GM12873 (cell line): ENCODE measurements around the gene MAP7D2.

Experiments
- CTCF ChIP-seq: IDR thresholded peaks from 2 replicates; pipeline ENCODE4 v1.5.1; 2012; ENCODE audit warnings: low read depth, mild to moderate bottlenecking, moderate library complexity, low read length, control low read depth; ENCODE audit not compliant: insufficient read depth; ENCODE audit errors: missing control alignments

The MAP7D2 gene

GRCh38 chrX:20056704-20057103, 60.0 kb downstream of the MAP7D2 start:
- TF ChIP-seq CTCF = no peak

GRCh38 chrX:20053537-20053936, 63.2 kb downstream of the MAP7D2 start:
- TF ChIP-seq CTCF = no peak

GRCh38 chrX:20046864-20047263, 69.8 kb downstream of the MAP7D2 start:
- no peak for TF ChIP-seq CTCF

- TF ChIP-seq CTCF = no peak
These were observed 70.5 kb downstream of the MAP7D2 start for GRCh38 chrX:20046223-20046622.

GRCh38 chrX:20042221-20042620, 74.5 kb downstream of the MAP7D2 start:
- TF ChIP-seq CTCF = no peak

GRCh38 chrX:20038966-20039365, 77.7 kb downstream of the MAP7D2 start:
- TF ChIP-seq CTCF = no peak

- no peak for TF ChIP-seq CTCF
These were observed 79.5 kb downstream of the MAP7D2 start for GRCh38 chrX:20037186-20037585.
